ENCODE results near the gene RBM23.

The RBM23 gene

DNA sequence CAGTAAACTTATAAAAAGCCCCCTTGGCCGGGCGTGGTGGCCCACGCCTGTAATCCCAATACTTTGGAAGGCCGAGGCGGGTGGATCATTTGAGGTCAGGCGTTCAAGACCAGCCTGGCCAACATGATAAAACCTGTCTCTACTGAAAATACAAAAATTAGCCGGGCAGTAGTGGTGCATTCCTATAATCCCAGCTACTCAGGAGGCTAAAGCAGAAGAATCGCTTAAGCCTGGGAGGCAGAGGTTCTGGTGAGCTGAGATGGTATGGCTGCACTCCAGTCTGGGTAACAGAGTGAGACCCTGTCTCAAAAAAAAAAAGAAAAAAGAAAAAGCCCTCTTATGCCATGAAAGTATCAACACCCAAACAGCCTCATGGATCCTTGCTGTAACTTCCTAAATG is 6.6 kb upstream of the RBM23 start (continued):
- TF ChIP-seq, protein P1, sequence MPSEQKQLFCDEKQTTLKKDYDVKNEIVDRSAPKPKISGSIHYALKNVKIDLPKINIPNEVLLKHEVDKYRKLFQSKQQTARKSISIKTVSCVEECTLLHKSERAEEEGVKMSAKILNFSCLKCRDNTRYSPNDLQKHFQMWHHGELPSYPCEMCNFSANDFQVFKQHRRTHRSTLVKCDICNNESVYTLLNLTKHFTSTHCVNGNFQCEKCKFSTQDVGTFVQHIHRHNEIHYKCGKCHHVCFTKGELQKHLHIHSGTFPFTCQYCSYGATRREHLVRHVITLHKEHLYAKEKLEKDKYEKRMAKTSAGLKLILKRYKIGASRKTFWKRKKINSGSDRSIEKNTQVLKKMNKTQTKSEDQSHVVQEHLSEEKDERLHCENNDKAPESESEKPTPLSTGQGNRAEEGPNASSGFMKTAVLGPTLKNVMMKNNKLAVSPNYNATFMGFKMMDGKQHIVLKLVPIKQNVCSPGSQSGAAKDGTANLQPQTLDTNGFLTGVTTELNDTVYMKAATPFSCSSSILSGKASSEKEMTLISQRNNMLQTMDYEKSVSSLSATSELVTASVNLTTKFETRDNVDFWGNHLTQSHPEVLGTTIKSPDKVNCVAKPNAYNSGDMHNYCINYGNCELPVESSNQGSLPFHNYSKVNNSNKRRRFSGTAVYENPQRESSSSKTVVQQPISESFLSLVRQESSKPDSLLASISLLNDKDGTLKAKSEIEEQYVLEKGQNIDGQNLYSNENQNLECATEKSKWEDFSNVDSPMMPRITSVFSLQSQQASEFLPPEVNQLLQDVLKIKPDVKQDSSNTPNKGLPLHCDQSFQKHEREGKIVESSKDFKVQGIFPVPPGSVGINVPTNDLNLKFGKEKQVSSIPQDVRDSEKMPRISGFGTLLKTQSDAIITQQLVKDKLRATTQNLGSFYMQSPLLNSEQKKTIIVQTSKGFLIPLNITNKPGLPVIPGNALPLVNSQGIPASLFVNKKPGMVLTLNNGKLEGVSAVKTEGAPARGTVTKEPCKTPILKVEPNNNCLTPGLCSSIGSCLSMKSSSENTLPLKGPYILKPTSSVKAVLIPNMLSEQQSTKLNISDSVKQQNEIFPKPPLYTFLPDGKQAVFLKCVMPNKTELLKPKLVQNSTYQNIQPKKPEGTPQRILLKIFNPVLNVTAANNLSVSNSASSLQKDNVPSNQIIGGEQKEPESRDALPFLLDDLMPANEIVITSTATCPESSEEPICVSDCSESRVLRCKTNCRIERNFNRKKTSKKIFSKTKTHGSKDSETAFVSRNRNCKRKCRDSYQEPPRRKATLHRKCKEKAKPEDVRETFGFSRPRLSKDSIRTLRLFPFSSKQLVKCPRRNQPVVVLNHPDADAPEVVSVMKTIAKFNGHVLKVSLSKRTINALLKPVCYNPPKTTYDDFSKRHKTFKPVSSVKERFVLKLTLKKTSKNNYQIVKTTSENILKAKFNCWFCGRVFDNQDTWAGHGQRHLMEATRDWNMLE (tag by site-specific recombination; conservative IDR thresholded peaks at IDR 0.05; ENCODE audit: low read depth): no peak
- TF ChIP-seq, protein P2, sequence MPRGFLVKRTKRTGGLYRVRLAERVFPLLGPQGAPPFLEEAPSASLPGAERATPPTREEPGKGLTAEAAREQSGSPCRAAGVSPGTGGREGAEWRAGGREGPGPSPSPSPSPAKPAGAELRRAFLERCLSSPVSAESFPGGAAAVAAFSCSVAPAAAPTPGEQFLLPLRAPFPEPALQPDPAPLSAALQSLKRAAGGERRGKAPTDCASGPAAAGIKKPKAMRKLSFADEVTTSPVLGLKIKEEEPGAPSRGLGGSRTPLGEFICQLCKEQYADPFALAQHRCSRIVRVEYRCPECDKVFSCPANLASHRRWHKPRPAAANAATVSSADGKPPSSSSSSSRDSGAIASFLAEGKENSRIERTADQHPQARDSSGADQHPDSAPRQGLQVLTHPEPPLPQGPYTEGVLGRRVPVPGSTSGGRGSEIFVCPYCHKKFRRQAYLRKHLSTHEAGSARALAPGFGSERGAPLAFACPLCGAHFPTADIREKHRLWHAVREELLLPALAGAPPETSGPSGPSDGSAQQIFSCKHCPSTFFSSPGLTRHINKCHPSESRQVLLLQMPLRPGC (tag by site-specific recombination; IDR thresholded peaks at IDR 0.05): no peak
- TF ChIP-seq ZNF670 (tag by site-specific recombination; IDR thresholded peaks at IDR 0.05; ENCODE audit: low read depth): no peak

DNA sequence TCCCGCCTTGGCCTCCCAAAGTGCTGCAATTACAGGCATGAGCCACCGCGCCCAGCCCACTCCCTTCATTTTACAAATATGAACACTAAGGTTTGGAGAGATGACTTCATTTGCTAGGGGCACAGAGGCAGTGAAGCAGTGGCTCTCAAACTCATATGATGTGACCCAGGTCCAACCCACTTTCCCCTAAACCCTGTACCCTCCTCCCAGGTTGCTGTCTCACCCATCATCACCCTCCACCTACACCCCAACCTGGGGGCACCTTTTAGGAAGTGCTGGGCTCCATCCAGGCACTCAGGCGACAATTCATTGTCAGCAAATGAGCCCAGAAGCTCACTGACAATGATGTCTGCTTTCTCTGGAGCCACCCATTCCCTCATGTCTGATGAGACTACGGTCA is 4.8 kb upstream of the RBM23 start:
- Histone ChIP-seq H3K36me3 (ENCODE audit: control insufficient read depth in 2 of 2, insufficient read depth in 1 of 2, low read length in 2 of 2) (peaks cover 55 to 79% of the 10 kb centered on the region in 2 experiments), H3K9me3 (ENCODE audit: control insufficient read depth, insufficient read depth, low read depth, low read length) (no peaks in the 10 kb centered on the region), H3K4me1 (ENCODE audit: control insufficient read depth, insufficient read depth, low read length) (peaks cover 5% of the 10 kb centered on the region; the same call in 1 of the 2 replicates), H3K4me3 (ENCODE audit: low read depth, low read length) (no peak overlapping the region), H3K27ac (ENCODE audit: extremely low read depth, low read depth, low read length) (no peak overlapping the region)
- ChIA-PET CTCF (no interaction called here), POLR2A (interaction anchor here (0.6 kb wide), 1 partner anchor 15 kb away, joined by 3 read pairs; no protein-coding TSS in a partner anchor)
- TF ChIP-seq ZNF747 (tag by site-specific recombination; IDR thresholded peaks at IDR 0.05) (no peak), ZEB2 (tag by site-specific recombination; IDR thresholded peaks at IDR 0.05) (no peak), TCF7L2 (IDR thresholded peaks at IDR 0.05; ENCODE audit: borderline replicate concordance, low read depth, low read length) (no peak), KLF9 (tag by site-specific recombination; IDR thresholded peaks at IDR 0.05; ENCODE audit: low read depth) (no peak), ZNF2 (tag by site-specific recombination; IDR thresholded peaks at IDR 0.05) (no peak), ZNF560 (tag by site-specific recombination; IDR thresholded peaks at IDR 0.05; ENCODE audit: borderline replicate concordance) (no peak), ZNF664 (tag by site-specific recombination; IDR thresholded peaks at IDR 0.05) (no peak), IKZF3 (tag by site-specific recombination; IDR thresholded peaks at IDR 0.05) (no peak), ZFP37 (tag by site-specific recombination; IDR thresholded peaks at IDR 0.05) (no peak), ZNF777 (tag by site-specific recombination; IDR thresholded peaks at IDR 0.05; ENCODE audit: borderline replicate concordance) (no peak), ZNF354C (tag by site-specific recombination; IDR thresholded peaks at IDR 0.05; ENCODE audit: borderline replicate concordance, low read depth) (no peak), MEIS1 (CRISPR knock-in tag; IDR thresholded peaks at IDR 0.05; ENCODE audit: borderline replicate concordance) (no peak), EGR2 (tag by site-specific recombination; IDR thresholded peaks at IDR 0.05; ENCODE audit: low read depth) (no peak)
- TF ChIP-seq, protein P3, sequence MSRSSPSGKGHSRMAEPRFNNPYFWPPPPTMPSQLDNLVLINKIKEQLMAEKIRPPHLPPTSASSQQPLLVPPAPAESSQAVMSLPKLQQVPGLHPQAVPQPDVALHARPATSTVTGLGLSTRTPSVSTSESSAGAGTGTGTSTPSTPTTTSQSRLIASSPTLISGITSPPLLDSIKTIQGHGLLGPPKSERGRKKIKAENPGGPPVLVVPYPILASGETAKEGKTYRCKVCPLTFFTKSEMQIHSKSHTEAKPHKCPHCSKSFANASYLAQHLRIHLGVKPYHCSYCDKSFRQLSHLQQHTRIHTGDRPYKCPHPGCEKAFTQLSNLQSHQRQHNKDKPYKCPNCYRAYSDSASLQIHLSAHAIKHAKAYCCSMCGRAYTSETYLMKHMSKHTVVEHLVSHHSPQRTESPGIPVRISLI (tag by site-specific recombination; IDR thresholded peaks at IDR 0.05): no peak
- TF ChIP-seq, protein P4, sequence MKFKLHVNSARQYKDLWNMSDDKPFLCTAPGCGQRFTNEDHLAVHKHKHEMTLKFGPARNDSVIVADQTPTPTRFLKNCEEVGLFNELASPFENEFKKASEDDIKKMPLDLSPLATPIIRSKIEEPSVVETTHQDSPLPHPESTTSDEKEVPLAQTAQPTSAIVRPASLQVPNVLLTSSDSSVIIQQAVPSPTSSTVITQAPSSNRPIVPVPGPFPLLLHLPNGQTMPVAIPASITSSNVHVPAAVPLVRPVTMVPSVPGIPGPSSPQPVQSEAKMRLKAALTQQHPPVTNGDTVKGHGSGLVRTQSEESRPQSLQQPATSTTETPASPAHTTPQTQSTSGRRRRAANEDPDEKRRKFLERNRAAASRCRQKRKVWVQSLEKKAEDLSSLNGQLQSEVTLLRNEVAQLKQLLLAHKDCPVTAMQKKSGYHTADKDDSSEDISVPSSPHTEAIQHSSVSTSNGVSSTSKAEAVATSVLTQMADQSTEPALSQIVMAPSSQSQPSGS (tag by site-specific recombination; IDR thresholded peaks at IDR 0.05; ENCODE audit: low read depth): no peak
- TF ChIP-seq, protein P5, sequence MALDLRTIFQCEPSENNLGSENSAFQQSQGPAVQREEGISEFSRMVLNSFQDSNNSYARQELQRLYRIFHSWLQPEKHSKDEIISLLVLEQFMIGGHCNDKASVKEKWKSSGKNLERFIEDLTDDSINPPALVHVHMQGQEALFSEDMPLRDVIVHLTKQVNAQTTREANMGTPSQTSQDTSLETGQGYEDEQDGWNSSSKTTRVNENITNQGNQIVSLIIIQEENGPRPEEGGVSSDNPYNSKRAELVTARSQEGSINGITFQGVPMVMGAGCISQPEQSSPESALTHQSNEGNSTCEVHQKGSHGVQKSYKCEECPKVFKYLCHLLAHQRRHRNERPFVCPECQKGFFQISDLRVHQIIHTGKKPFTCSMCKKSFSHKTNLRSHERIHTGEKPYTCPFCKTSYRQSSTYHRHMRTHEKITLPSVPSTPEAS (tag by site-specific recombination; IDR thresholded peaks at IDR 0.05): no peak
- TF ChIP-seq, protein P6, sequence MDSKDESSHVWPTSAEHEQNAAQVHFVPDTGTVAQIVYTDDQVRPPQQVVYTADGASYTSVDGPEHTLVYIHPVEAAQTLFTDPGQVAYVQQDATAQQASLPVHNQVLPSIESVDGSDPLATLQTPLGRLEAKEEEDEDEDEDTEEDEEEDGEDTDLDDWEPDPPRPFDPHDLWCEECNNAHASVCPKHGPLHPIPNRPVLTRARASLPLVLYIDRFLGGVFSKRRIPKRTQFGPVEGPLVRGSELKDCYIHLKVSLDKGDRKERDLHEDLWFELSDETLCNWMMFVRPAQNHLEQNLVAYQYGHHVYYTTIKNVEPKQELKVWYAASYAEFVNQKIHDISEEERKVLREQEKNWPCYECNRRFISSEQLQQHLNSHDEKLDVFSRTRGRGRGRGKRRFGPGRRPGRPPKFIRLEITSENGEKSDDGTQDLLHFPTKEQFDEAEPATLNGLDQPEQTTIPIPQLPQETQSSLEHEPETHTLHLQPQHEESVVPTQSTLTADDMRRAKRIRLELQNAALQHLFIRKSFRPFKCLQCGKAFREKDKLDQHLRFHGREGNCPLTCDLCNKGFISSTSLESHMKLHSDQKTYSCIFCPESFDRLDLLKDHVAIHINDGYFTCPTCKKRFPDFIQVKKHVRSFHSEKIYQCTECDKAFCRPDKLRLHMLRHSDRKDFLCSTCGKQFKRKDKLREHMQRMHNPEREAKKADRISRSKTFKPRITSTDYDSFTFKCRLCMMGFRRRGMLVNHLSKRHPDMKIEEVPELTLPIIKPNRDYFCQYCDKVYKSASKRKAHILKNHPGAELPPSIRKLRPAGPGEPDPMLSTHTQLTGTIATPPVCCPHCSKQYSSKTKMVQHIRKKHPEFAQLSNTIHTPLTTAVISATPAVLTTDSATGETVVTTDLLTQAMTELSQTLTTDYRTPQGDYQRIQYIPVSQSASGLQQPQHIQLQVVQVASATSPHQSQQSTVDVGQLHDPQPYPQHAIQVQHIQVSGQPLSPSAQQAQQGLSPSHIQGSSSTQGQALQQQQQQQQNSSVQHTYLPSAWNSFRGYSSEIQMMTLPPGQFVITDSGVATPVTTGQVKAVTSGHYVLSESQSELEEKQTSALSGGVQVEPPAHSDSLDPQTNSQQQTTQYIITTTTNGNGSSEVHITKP (tag by site-specific recombination; IDR thresholded peaks at IDR 0.05): no peak
